ENCODE measurements around the gene LRRC37B.

The LRRC37B gene

GRCh38 chr17:32007463-32008298 lies 498 bp downstream of the LRRC37B start:
- TF ChIP-seq FOXM1 (IDR thresholded peaks at IDR 0.05; ENCODE audit: borderline replicate concordance) (no peak), SP1 (IDR thresholded peaks at IDR 0.05) (no peak), CTBP1 (IDR thresholded peaks at IDR 0.05; ENCODE audit: borderline replicate concordance) (no peak), NFRKB (IDR thresholded peaks at IDR 0.05) (no peak), TARDBP (IDR thresholded peaks at IDR 0.05) (no peak), ELF4 (IDR thresholded peaks at IDR 0.05) (no peak), BHLHE40 (IDR thresholded peaks at IDR 0.05; ENCODE audit: borderline replicate concordance) (no peak), FOXA1 (IDR thresholded peaks at IDR 0.05) (no peak), L3MBTL2 (conservative IDR thresholded peaks at IDR 0.05) (no peak), FOXK2 (IDR thresholded peaks at IDR 0.05) (no peak), ZNF384 (IDR thresholded peaks at IDR 0.05) (no peak), ARNT (IDR thresholded peaks at IDR 0.05) (no peak), PKNOX1 (IDR thresholded peaks at IDR 0.05) (no peak), HDGF (IDR thresholded peaks at IDR 0.05; ENCODE audit: borderline replicate concordance) (no peak)
- DNase-seq (ENCODE audit: extremely low spot score): peak; percentile 20
- ChIA-PET CTCF (interaction anchor here (0.6 to 2.0 kb wide), 7 partner anchors 9 to 596 kb away, joined by 3 to 8 read pairs (median 3); no protein-coding TSS in a partner anchor), POLR2A (interaction anchor here (0.6 to 1.5 kb wide), 5 partner anchors 9 to 134 kb away, joined by 3 to 7 read pairs (median 3); partner anchors contain the start of gene RHOT1)

GRCh38 chr17:32009262-32009542 lies 2.0 kb downstream of the LRRC37B start:
- CTCF ChIA-PET: interaction anchor here (0.9 kb wide), 1 partner anchor 130 kb away, joined by 4 read pairs; no protein-coding TSS in a partner anchor
- no peak for DNase-seq (ENCODE audit: extremely low spot score)
- POLR2A ChIA-PET: no interaction called here
- no peak for TF ChIP-seq FOXA1 (IDR thresholded peaks at IDR 0.05)
- TF ChIP-seq L3MBTL2 (conservative IDR thresholded peaks at IDR 0.05): no peak

- TF ChIP-seq PKNOX1 (IDR thresholded peaks at IDR 0.05) (no peak), ZNF384 (IDR thresholded peaks at IDR 0.05) (no peak), BHLHE40 (IDR thresholded peaks at IDR 0.05; ENCODE audit: borderline replicate concordance) (no peak), NFRKB (IDR thresholded peaks at IDR 0.05) (no peak), SP1 (IDR thresholded peaks at IDR 0.05) (no peak), L3MBTL2 (conservative IDR thresholded peaks at IDR 0.05) (no peak), FOXK2 (IDR thresholded peaks at IDR 0.05) (no peak), HDGF (IDR thresholded peaks at IDR 0.05; ENCODE audit: borderline replicate concordance) (no peak), LEF1 (IDR thresholded peaks at IDR 0.05; ENCODE audit: borderline replicate concordance) (no peak), ARNT (IDR thresholded peaks at IDR 0.05) (no peak), ELF4 (IDR thresholded peaks at IDR 0.05) (no peak), SUZ12 (IDR thresholded peaks at IDR 0.05) (no peak), TARDBP (IDR thresholded peaks at IDR 0.05) (no peak), FOXM1 (IDR thresholded peaks at IDR 0.05; ENCODE audit: borderline replicate concordance) (no peak), CTBP1 (IDR thresholded peaks at IDR 0.05; ENCODE audit: borderline replicate concordance) (no peak), FOXA1 (IDR thresholded peaks at IDR 0.05) (no peak)
- POLR2A ChIA-PET: no interaction called here
- CTCF ChIA-PET: interaction anchor here (0.6 kb wide), 1 partner anchor 36 kb away, joined by 3 read pairs; no protein-coding TSS in a partner anchor
- DNase-seq (ENCODE audit: extremely low spot score): no peak
Measured at GRCh38 chr17:32010114-32010513, 2.9 kb downstream of the LRRC37B start.

GRCh38 chr17:32015245-32016013 lies 8.2 kb downstream of the LRRC37B start:
- POLR2A ChIA-PET: no interaction called here
- DNase-seq (ENCODE audit: extremely low spot score): peak; percentile 8
- TF ChIP-seq ARNT (IDR thresholded peaks at IDR 0.05) (0 out of 2 replicates have a peak, but pooled peaks have one; percentile 37), SP1 (IDR thresholded peaks at IDR 0.05) (no peak), LEF1 (IDR thresholded peaks at IDR 0.05; ENCODE audit: borderline replicate concordance) (no peak), PKNOX1 (IDR thresholded peaks at IDR 0.05) (peak; percentile 81)
- CTCF ChIA-PET: no interaction called here

GRCh38 chr17:32016231-32016630 lies 9.0 kb downstream of the LRRC37B start:
- POLR2A ChIA-PET: no interaction called here

More at GRCh38 chr17:32016231-32016630, 9.0 kb downstream of the LRRC37B start:
- no peak for DNase-seq (ENCODE audit: extremely low spot score)
- TF ChIP-seq FOXM1 (IDR thresholded peaks at IDR 0.05; ENCODE audit: borderline replicate concordance): no peak
- no peak for TF ChIP-seq HDGF (IDR thresholded peaks at IDR 0.05; ENCODE audit: borderline replicate concordance)
- TF ChIP-seq NFRKB (IDR thresholded peaks at IDR 0.05): no peak
- TF ChIP-seq ARNT (IDR thresholded peaks at IDR 0.05): no peak
- no peak for TF ChIP-seq FOXA1 (IDR thresholded peaks at IDR 0.05)
- TF ChIP-seq SUZ12 (IDR thresholded peaks at IDR 0.05): no peak
- TF ChIP-seq CTBP1 (IDR thresholded peaks at IDR 0.05; ENCODE audit: borderline replicate concordance): no peak
- TF ChIP-seq ZNF384 (IDR thresholded peaks at IDR 0.05): no peak
- TF ChIP-seq BHLHE40 (IDR thresholded peaks at IDR 0.05; ENCODE audit: borderline replicate concordance): no peak
- TF ChIP-seq LEF1 (IDR thresholded peaks at IDR 0.05; ENCODE audit: borderline replicate concordance): no peak
- no peak for TF ChIP-seq SP1 (IDR thresholded peaks at IDR 0.05)
- no peak for TF ChIP-seq TARDBP (IDR thresholded peaks at IDR 0.05)
- TF ChIP-seq ELF4 (IDR thresholded peaks at IDR 0.05): no peak
- TF ChIP-seq L3MBTL2 (conservative IDR thresholded peaks at IDR 0.05): no peak
- no peak for TF ChIP-seq FOXK2 (IDR thresholded peaks at IDR 0.05)
- no peak for TF ChIP-seq PKNOX1 (IDR thresholded peaks at IDR 0.05)
- CTCF ChIA-PET: interaction anchor here (1.6 kb wide), 1 partner anchor 10 kb away, joined by 4 read pairs; the partner anchor contains the start of gene LRRC37B

Data from HEK293T (cell line).